ENCODE results near the gene CAST.
"Not testable (repeated sequence)": the region's sequence is repeated elsewhere in the genome, so short reads cannot be mapped to it uniquely, and the experiment has no call there.

CAST gene

GRCh38 chr5:96742538-96742937, 80.4 kb downstream of the CAST start:
- no peak for FAIRE-seq
- no peak for DNase-seq (ENCODE audit: low spot score)

GRCh38 chr5:96743065-96743768, 81.0 kb downstream of the CAST start:
- DNase-seq (ENCODE audit: low spot score) = no peak
- FAIRE-seq = no peak

- FAIRE-seq (no peak), DNase-seq (ENCODE audit: low spot score) (no peak)
Measured at GRCh38 chr5:96743805-96744204, 81.6 kb downstream of the CAST start.

GRCh38 chr5:96744218-96744617, 82.0 kb downstream of the CAST start:
- not testable (repeated sequence) for FAIRE-seq; DNase-seq (ENCODE audit: low spot score)

GRCh38 chr5:96745025-96745424, 82.8 kb downstream of the CAST start:
- DNase-seq (ENCODE audit: low spot score) = no peak
- FAIRE-seq = no peak

- DNase-seq (ENCODE audit: low spot score) (no peak), FAIRE-seq (no peak)
Measured at GRCh38 chr5:96745844-96746531, 83.8 kb downstream of the CAST start.

GRCh38 chr5:96747720-96748119, 85.5 kb downstream of the CAST start:
- no peak for FAIRE-seq
- DNase-seq (ENCODE audit: low spot score) = no peak

GRCh38 chr5:96750110-96750822, 88.1 kb downstream of the CAST start:
- DNase-seq (ENCODE audit: low spot score) (no peak), FAIRE-seq (no peak)

GRCh38 chr5:96751203-96752169, 89.3 kb downstream of the CAST start:
- DNase-seq (ENCODE audit: low spot score) (no peak), FAIRE-seq (no peak)

- peak; percentile 7 for DNase-seq (ENCODE audit: low spot score)
Measured at GRCh38 chr5:96752341-96753016, 90.3 kb downstream of the CAST start.

GRCh38 chr5:96753017-96753397, 90.8 kb downstream of the CAST start:
- no peak for DNase-seq (ENCODE audit: low spot score)
- no peak for FAIRE-seq

More at GRCh38 chr5:96752341-96753016, 90.3 kb downstream of the CAST start:
- FAIRE-seq = peak; percentile 23

- FAIRE-seq (no peak), DNase-seq (ENCODE audit: low spot score) (no peak)
Measured at GRCh38 chr5:96753848-96754247, 91.7 kb downstream of the CAST start.

- FAIRE-seq (no peak), DNase-seq (ENCODE audit: low spot score) (no peak)
Measured at GRCh38 chr5:96755851-96756250, 93.7 kb downstream of the CAST start.

GRCh38 chr5:96756985-96757384, 94.8 kb downstream of the CAST start:
- DNase-seq (ENCODE audit: low spot score) = no peak
- no peak for FAIRE-seq

GRCh38 chr5:96758621-96759020, 96.4 kb downstream of the CAST start:
- no peak for FAIRE-seq
- DNase-seq (ENCODE audit: low spot score) = no peak

GRCh38 chr5:96761618-96762017, 99.4 kb downstream of the CAST start:
- no peak for FAIRE-seq
- DNase-seq (ENCODE audit: low spot score) = no peak

GRCh38 chr5:96763026-96763425, 100.8 kb downstream of the CAST start:
- DNase-seq (ENCODE audit: low spot score) (no peak), FAIRE-seq (no peak)

- DNase-seq (ENCODE audit: low spot score) (no peak), FAIRE-seq (no peak)
Measured at GRCh38 chr5:96765043-96765442, 102.9 kb downstream of the CAST start.

GRCh38 chr5:96768708-96769251, 106.6 kb downstream of the CAST start:
- DNase-seq (ENCODE audit: low spot score) (no peak), FAIRE-seq (no peak)

- DNase-seq (ENCODE audit: low spot score) (no peak), FAIRE-seq (no peak)
Measured at GRCh38 chr5:96771395-96771794, 109.2 kb downstream of the CAST start.

Data from RCC 7860 (cell line).